Measurements from ENCODE around the gene OR1J1. TPM values are rescaled to one million over a fixed set of nuclear protein-coding genes. Genes with fewer than 3 reads are reported as not detected.
A peak's percentile ranks its signal among the peaks of the same experiment; 100 is the strongest.

The OR1J1 gene
- total RNA-seq, 4 donors from 2014 or later: not detected

GRCh38 chr9:122474561-122474960, 3.2 kb downstream of the OR1J1 start:
- 75 to 80% methylated on average over 1 to 3 of the region's 3 CpGs for WGBS, 2 donors (ENCODE audit: low coverage in 1 of 2)

GRCh38 chr9:122468735-122469134, 9.0 kb downstream of the OR1J1 start:
- in situ Hi-C loops (cut with MboI; ENCODE audit: low pct_ligation_motif_present in 1 of 4, low pct_unique_long_range_greater_than_20kb in 1 of 4, low sequenced_read_pairs in 3 of 4): loop anchor here (5.0 to 25.0 kb wide), 6 partner anchors 331 to 519 kb away; no protein-coding TSS in a partner anchor
- H3K27me3 ChIP-seq: no peaks in the 10 kb centered on the region
- H3K36me3 ChIP-seq: no peaks in the 10 kb centered on the region
- DNase-seq: no peak
- no peak overlapping the region for H3K27ac ChIP-seq
- TF ChIP-seq EP300 (IDR thresholded peaks at IDR 0.05; ENCODE audit: low read depth): no peak
- TF ChIP-seq, protein P1, sequence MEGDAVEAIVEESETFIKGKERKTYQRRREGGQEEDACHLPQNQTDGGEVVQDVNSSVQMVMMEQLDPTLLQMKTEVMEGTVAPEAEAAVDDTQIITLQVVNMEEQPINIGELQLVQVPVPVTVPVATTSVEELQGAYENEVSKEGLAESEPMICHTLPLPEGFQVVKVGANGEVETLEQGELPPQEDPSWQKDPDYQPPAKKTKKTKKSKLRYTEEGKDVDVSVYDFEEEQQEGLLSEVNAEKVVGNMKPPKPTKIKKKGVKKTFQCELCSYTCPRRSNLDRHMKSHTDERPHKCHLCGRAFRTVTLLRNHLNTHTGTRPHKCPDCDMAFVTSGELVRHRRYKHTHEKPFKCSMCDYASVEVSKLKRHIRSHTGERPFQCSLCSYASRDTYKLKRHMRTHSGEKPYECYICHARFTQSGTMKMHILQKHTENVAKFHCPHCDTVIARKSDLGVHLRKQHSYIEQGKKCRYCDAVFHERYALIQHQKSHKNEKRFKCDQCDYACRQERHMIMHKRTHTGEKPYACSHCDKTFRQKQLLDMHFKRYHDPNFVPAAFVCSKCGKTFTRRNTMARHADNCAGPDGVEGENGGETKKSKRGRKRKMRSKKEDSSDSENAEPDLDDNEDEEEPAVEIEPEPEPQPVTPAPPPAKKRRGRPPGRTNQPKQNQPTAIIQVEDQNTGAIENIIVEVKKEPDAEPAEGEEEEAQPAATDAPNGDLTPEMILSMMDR (IDR thresholded peaks at IDR 0.05): no peak
- no peak for TF ChIP-seq POLR2A (IDR thresholded peaks at IDR 0.05)
- peaks cover 5 to 13% (median 7%) of the 10 kb centered on the region in 4 donors for H3K4me1 ChIP-seq
- WGBS, 2 donors (ENCODE audit: low coverage in 1 of 2): 40 to 48% methylated on average over 2 to 4 of the region's 4 CpGs
- H3K9me3 ChIP-seq: no peaks in the 10 kb centered on the region
- H3K4me3 ChIP-seq: no peak overlapping the region
- intact Hi-C loops (cut with DNase I; ENCODE audit: low total_unique reads): loop anchor here (5.0 kb wide), 1 partner anchor 339 kb away; no protein-coding TSS in a partner anchor

More at GRCh38 chr9:122474561-122474960, 3.2 kb downstream of the OR1J1 start:
- intact Hi-C loops (cut with DNase I; ENCODE audit: low total_unique reads): no loop called here
- Histone ChIP-seq H3K4me3 (no peak overlapping the region), H3K9me3 (no peaks in the 10 kb centered on the region), H3K4me1 (no peaks in the 10 kb centered on the region), H3K27me3 (no peaks in the 10 kb centered on the region), H3K36me3 (no peaks in the 10 kb centered on the region), H3K27ac (no peak overlapping the region)
- TF ChIP-seq POLR2A (IDR thresholded peaks at IDR 0.05): no peak
- TF ChIP-seq, protein P1 (IDR thresholded peaks at IDR 0.05): no peak
- no peak for TF ChIP-seq POLR2AphosphoS5 (IDR thresholded peaks at IDR 0.05)
- TF ChIP-seq EP300 (IDR thresholded peaks at IDR 0.05; ENCODE audit: low read depth): no peak
- no peak for DNase-seq
- in situ Hi-C loops (cut with MboI; ENCODE audit: low pct_ligation_motif_present in 1 of 4, low pct_unique_long_range_greater_than_20kb in 1 of 4, low sequenced_read_pairs in 3 of 4): loop anchor here in 3 of 4 donors (25.0 kb wide), 3 partner anchors 337 to 513 kb away; no protein-coding TSS in a partner anchor

GRCh38 chr9:122466456-122466855, 11.3 kb downstream of the OR1J1 start:
- in situ Hi-C loops (cut with MboI; ENCODE audit: low pct_ligation_motif_present in 1 of 4, low pct_unique_long_range_greater_than_20kb in 1 of 4, low sequenced_read_pairs in 3 of 4): loop anchor here (5.0 to 25.0 kb wide), 6 partner anchors 329 to 521 kb away; no protein-coding TSS in a partner anchor
- H3K36me3 ChIP-seq: no peaks in the 10 kb centered on the region
- no peaks in the 10 kb centered on the region for H3K27me3 ChIP-seq
- peaks cover 5 to 13% (median 7%) of the 10 kb centered on the region in 4 donors for H3K4me1 ChIP-seq
- 65 to 80% methylated on average over 2 to 3 of the region's 3 CpGs for WGBS, 2 donors (ENCODE audit: low coverage in 1 of 2)
- no peak for DNase-seq
- H3K9me3 ChIP-seq: no peaks in the 10 kb centered on the region
- intact Hi-C loops (cut with DNase I; ENCODE audit: low total_unique reads): loop anchor here (5.0 kb wide), 1 partner anchor 341 kb away; no protein-coding TSS in a partner anchor
- no peak for TF ChIP-seq POLR2AphosphoS5 (IDR thresholded peaks at IDR 0.05)
- TF ChIP-seq, protein P1 (IDR thresholded peaks at IDR 0.05): no peak
- no peak for TF ChIP-seq POLR2A (IDR thresholded peaks at IDR 0.05)
- no peak for TF ChIP-seq EP300 (IDR thresholded peaks at IDR 0.05; ENCODE audit: low read depth)
- H3K4me3 ChIP-seq: no peak overlapping the region
- H3K27ac ChIP-seq: no peak overlapping the region

DNA sequence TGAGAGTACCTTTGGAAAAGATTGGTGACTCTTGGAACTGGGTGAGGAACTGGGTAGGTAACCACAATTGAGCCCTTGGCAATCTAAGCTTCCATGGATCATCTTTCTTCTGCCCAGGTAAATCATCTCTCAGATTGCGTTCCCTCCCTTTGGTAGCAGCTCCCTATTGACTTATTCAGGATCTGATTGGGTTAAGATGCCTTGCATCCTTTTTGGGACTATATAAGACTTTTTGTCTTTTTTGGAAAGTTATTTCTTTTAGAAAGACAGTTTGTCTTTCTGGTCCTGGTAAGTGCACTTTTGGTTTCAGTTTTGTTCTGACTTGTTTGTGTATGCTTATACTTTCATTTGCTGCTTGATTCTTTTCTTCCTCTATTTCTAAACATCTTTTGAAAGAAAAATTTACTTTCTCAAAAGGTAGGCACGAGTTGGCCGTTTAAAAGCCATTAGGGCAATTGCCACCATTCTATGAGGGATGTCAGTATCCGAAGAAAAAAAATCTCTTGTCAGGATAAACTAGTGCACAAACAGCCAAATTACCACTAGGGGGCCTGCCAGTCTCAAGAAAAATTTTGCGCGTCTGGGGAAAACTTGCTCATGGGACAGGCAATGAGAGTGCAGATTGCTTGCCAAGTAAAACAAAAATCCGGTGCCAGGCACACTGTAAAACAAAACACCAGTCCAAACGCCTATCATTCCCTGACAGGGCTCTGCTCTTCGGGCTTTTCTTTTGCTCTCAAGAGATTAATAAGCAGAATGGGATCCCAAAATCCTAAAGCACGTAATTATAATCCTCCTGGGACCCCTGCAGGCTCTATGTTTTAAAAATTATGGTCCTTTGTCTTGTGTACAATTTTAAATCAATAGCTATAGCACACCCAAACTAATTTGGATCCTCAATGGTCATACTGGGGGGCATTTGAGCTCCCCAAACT, 12.8 kb downstream of the OR1J1 start:
- no peaks in the 10 kb centered on the region for H3K27me3 ChIP-seq
- peak; percentile 76 for DNase-seq
- H3K4me1 ChIP-seq: peaks cover 5 to 13% (median 7%) of the 10 kb centered on the region in 4 donors
- peak overlapping the region in 3 of 4 donors; percentile 10 to 63 (median 49) for H3K27ac ChIP-seq
- peak overlapping the region; percentile 16 to 58 (median 26) for H3K4me3 ChIP-seq
- in situ Hi-C loops (cut with MboI; ENCODE audit: low pct_ligation_motif_present in 1 of 4, low pct_unique_long_range_greater_than_20kb in 1 of 4, low sequenced_read_pairs in 3 of 4) (loop anchor here (5.0 to 25.0 kb wide), 6 partner anchors 328 to 522 kb away; no protein-coding TSS in a partner anchor), intact Hi-C loops (cut with DNase I; ENCODE audit: low total_unique reads) (loop anchor here (5.0 kb wide), 1 partner anchor 342 kb away; no protein-coding TSS in a partner anchor)
- TF ChIP-seq EP300 (IDR thresholded peaks at IDR 0.05; ENCODE audit: low read depth): no peak
- no peak for TF ChIP-seq POLR2A (IDR thresholded peaks at IDR 0.05)
- TF ChIP-seq POLR2AphosphoS5 (IDR thresholded peaks at IDR 0.05): peak in 1 of 3 donors; percentile 10
- TF ChIP-seq, protein P1 (IDR thresholded peaks at IDR 0.05): peak; percentile 79 to 93 (median 81)
- no peaks in the 10 kb centered on the region for H3K9me3 ChIP-seq
- 7 to 13% methylated on average over 10 of the region's 10 CpGs for WGBS, 2 donors (ENCODE audit: low coverage in 1 of 2)
- H3K36me3 ChIP-seq: no peaks in the 10 kb centered on the region

Measured in transverse colon (tissue), 4 donors.